Stimulated activated CD8-positive, alpha-beta memory T cell treated with anti-CD3 and anti-CD28 coated beads, Interleukin-7, amount 100 ng/mL, for 48 hours (primary cell): ENCODE results near the gene ALOX5.

Experiments used
- DNase-seq, 2 donors: peaks; one replicate each; pipeline ENCODE4 v3.0.0-alpha.2; 2020; ENCODE audit warnings: low read depth in 1 of 2; ENCODE audit errors: extremely low read depth in 1 of 2

ALOX5 gene

DNA sequence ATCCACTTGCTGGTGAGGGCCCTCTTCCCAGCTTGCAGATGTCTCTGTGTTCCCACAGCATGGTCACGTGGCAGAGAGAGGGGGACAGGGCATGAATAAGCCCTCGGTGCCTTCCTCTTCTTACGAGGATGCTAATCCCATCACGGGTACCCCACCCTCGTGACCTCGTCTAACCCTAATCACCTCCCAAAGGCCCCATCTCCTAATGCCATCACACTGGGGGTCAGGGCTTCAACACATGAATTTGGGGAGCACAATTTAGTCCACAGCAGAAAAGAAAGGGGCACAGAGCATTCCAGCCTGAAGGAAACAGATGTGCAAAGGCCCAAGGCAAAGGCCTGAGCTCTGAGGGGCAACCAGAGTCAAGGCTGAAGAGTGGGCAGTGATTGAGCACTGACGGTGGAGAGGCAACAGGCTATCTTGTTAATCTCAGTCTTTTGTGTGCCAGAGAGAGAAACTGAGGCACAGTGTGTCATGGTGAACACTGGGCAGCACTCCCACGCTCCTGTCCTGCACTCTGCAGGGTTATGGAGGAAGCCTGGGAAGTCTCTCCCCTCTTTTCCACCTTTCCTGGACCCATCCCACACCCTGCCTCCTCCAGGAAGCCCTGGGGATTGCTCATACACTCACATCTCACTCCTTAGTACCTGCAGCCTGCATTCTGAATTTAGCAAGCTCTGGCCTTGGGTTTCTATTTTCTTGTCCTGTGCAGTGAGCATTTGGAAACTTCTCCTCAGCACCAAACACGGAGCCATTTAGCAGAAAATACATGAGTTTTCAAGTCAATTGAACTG lies 49.0 kb downstream of the ALOX5 start:
- no peak for DNase-seq

DNA sequence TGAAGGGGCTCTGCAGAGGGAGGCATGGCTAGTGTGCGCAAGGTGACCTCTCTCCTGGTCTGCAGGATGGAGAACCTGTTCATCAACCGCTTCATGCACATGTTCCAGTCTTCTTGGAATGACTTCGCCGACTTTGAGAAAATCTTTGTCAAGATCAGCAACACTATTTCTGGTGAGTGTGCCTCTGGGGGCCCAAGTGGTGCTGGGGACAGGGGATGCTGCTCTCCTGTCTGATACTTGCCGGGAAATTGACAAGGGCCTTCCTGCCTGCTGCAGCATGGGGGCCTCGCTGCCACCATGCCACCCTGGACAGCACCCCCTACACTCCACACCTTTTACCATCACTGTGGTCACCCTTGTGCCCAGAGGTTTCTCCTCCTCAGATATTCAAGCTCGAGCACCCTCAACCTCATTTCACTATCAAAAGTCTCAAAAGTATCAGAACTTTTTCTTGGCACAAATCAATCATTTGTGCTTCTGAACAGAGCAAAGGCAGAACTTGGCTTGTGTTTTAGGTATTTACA lies 50.0 kb downstream of the ALOX5 start:
- no peak for DNase-seq

DNA sequence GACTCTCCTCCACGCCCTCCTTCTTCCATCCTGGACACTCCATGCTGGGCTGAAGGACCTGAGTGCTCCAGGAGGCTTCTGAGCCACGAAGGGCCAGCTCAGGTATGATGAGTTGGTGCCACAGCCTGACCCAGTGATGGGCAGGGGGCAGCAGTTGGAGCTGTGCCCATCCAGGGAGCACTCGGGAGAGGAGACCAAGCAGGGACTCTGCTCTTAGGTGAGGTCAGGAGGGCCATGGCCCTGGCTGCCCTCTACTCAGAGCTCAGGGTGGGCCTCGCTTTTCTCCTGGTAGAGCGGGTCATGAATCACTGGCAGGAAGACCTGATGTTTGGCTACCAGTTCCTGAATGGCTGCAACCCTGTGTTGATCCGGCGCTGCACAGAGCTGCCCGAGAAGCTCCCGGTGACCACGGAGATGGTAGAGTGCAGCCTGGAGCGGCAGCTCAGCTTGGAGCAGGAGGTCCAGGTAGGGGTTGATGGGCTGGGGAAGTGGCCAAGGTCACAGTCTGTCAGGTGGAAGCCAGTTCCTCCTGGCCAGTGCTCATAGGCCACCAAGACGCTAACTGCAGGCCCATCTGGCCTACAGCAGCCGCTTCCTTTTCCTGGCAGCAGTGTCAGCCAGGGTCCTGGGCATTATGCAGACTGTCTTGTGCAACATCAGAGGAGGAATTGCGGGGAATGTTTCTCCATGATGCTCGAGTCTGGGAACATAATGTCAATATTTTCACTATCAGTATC lies 50.8 kb downstream of the ALOX5 start:
- DNase-seq: no peak

DNA sequence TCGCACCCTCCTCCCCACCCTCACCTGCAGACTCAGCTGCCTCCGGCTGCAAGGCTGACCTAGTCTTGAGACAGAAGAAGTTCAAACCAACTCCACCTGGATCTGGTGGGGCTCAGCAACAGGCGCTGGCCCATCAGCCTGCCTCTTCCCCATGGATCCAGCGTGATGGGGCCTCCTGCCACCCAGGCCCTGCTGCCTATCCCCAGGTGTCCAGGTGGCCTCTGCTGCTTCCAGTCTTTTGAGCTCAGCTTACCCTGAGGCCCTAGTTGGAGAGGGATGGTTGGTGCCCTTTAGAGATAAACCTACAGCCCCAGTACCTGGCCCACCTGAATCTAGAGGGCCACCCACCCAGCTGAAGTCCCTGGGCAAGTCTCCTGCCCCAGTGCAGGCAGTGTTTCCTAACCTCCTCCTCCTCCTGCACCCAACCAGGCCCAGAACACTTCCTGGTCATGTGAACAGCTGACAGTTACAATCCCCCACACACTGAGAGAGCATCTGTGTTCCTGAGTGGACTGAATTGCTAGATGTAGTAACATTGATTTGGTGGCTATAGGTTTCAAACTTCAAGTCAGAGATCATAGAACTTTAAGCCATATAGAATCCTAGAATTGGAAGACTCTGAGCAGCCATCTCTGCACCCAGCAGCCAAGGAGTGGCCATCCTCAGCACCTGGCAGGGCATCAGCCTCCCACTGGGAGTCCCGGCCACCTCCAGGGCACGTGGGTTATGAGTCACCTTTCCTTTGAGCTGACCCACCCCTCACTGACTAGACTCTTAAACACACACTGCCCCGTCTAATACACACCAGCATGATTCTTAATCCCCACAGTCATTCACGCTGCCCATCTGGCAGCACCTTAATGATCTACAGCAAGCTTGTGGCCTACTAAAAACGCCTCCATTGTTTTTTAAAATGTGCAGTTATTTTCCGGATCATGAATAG lies 51.9 kb downstream of the ALOX5 start:
- DNase-seq: no peak

DNA sequence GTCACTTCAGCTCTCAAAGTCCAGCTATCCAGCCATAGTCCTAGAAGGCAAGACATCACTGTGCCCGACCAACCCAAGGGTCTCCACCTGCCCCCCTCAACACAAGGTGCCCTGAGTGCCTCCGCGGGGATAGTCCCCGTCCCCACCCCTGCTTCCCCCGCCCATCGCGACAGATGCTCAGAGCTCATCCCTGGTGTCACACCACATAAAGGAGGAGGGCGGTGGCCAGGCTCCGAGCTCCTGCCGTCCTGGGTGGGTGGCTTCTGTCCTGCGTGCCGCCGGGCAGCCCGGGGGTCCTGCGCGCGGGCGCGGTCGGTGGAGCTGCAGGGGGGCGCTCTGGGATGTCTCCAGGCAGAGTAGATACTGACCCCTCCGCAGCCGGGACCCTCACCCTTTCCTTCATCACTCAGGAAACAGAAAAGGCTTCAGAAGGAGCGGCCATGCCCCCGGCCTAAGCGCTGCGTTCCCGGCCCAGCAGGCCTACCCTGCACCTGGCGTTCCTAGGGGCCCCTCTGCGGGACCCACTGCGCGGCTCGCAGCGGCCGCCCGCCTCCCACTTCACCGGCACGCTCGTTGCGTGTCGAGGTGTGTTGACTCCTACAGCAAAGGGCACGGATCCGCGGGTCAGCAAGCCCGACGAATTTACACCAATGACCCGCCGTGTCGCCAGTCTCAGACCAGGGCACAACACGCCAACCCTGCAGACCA lies 53.4 kb downstream of the ALOX5 start:
- DNase-seq: no peak

DNA sequence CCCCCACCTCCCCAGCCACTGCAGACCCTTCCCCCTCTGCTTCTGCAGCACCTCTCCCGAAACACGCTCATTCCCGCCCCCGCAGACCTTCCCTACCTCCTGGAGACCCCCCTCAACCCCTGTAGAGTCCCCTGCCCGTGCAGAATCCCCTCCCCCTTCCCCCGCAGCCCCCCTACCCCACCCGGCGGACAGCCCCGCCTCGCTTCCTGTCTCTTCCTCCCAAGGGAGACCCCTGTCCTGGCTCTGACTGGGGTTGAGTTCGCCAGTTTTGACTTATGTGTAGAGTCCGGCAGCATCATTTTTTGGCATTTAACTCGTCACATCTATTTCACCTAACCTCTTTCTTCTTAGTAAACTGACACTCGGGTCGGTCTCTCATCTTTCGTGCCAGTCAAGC lies 54.0 kb downstream of the ALOX5 start:
- no peak for DNase-seq

DNA sequence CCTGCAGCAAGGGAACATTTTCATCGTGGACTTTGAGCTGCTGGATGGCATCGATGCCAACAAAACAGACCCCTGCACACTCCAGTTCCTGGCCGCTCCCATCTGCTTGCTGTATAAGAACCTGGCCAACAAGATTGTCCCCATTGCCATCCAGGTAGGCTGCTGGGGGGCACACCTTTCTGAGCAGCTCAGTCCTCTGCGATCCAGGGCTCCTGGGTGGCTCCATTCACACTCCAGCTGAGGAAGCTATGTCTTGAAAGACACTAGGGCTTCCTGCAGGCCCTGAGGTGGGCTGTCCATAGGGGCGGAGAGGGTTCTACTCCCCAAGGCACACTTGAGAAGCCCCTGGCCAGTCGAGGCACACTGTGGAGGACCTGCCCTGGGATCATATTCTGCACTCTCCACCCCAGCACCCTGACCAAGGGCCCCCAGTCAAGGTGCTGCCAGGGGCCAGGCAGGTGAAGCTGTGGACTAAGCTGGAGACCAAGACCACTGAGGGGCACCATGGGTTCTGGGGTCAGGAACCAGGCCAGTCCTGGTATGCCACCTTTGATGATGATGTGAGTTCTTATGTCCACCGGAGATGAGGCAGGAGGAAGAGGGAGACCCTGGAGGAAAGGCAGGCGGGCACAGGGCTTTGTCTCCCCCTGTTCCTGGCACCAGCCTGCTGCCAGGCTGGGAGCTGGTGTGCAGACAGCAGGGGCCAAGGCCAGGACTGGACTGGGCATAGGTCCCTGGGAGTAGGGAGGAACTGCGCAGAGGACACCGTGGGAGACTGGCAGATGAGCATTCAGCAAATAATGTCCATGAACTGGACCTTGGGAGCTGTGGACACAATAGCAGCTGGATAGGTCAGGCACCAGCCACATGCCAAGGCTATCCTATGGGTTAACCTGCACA lies 54.8 kb downstream of the ALOX5 start:
- DNase-seq: no peak

DNA sequence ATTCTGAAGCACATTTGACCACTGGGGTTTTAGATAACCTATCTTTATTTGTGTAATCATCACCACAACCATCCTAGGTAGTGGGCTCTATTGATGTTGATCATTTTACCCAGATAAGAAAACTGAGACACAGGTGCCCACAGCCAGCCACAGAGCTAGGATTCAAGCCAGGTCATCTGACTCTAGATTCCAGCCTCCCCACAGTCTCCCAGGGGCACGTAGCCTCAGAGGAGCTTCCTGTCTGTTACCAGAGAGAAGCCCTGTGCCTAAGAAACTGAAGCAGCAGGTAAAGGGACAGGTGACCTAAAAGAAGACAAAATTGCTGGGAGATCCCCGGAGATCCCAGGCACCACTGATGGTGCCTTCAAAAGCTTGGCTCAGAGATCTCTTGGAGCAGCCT lies 55.8 kb downstream of the ALOX5 start:
- no peak for DNase-seq

DNA sequence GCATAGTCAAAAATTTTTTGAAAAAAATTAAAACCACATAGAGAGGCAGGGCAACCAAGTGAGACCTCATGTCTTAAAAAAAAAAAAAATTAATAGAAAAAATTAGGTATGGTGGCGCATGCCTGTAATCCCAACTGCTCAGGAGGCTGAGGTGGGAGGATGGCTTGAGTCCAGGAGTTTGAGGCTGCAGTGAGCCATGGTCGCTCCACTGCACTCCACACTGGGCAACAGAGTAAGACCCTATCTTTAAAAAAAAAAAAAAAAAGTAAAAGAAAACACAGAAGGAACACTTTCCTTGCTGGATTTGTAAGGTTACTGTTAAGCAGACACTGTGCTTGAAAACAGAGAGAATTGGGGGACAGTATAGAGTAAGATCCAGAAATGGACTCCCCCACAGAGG lies 58.1 kb downstream of the ALOX5 start:
- DNase-seq: no peak

DNA sequence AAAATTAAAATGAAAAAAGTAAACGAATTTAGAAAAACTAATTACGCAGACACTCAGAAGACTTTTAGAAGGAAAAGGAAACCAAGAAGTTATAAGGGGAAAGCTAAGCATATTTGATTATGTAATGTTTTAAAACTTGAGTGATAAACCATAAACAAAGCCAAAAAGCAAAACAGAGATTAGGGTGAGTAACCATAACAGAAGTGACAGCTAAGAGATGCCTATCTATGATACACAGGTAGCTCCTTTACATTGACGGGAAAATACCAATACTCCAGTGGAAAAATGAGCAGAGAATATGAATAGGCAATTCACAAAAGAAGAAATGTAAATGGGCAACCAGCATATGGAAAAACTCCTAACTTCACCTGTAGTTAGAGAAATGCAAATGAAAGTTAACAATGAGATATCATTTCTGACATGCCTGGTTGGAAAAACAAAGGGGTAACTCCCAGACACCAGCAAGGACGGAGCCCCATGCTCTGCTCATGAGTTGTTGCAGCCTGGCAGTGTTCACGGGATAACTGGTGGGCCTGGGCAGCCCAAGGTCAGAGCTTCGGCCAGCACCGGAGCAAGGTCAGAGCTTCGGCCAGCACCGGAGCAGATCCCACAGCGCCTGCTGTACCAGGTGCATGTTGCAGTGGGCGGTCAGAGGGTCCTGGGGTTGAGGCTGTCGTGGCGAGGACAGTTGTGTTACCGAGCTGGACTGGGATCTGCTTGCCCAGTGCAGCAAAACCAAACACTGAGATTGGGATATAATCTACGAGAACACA lies 58.9 kb downstream of the ALOX5 start:
- DNase-seq: no peak

DNA sequence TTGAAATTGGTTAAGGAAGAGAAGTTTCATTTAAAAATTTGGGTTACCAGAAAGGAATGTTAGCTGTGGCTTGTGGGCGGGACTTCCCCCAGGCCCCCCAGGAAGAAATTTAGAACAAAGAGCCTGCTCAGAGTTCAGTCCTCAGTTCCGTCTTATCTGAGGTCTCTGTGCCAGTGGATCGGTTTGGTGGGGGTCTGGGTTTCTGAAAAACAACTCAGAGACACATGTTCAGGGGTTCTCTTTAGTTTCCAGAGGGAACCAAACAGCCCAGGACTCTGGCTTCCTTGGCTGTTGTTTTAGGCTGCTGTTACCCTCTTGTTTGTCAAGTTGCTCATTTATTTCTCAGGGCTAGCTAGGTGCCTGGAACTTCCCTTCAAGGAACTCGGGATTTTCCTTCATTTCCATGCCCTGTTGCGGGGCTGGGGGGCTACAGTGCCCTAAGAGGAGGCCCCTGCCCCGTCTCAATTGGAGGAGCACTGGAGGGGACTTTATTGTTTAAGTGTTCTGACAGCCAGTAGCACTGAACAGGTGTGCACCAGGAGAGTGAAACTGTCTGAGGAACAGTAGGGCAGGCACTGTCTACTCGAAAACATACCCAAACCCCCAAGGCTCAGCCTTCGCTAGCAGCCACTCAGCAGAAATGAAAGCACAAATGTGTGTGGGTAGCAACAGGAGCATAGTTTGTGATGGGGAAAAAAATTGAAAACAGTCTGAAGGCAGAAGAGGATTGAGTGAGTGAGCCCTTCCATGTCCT lies 59.9 kb downstream of the ALOX5 start:
- DNase-seq: no peak

DNA sequence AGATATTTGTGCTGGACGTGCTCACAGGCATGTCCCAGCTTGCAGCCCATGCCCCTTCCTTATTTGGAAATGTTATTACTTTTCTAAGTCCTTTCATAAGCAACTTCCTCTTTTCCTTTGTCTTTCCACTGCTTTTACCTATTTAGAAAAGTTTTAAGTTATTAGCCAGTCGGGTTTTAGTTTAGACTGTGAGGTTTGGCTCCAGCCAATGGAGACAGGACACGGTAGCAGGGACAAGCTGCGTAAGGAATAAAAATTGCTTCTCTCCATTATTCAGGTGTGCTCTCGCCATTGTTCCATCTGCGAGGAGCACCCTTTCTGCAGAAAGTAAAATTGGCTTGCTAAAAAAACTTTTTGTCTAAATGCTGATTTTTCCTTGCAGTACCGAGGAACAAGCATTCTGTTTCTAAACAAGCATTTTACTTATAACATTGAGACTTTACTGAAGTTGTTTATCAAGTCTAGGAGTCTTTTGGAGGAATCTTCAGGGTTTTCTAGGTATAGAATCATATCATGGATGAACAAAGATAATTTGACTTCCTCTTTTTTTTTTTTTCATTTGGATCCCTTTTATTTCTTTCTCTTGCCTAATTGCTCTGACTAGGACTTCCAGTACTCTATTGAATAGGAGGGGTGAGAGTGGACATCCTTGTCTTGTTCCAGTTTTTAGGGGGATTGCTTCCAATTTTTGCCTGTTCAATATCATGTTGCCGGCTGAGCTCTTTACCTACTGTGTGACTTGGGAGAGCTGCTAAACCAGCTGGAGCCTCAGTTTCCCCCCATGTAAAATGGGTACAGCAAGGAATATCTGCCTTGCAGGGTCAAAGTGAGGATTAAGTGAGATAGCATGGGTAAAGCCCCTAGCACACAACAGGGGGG lies 63.8 kb downstream of the ALOX5 start:
- DNase-seq: no peak

DNA sequence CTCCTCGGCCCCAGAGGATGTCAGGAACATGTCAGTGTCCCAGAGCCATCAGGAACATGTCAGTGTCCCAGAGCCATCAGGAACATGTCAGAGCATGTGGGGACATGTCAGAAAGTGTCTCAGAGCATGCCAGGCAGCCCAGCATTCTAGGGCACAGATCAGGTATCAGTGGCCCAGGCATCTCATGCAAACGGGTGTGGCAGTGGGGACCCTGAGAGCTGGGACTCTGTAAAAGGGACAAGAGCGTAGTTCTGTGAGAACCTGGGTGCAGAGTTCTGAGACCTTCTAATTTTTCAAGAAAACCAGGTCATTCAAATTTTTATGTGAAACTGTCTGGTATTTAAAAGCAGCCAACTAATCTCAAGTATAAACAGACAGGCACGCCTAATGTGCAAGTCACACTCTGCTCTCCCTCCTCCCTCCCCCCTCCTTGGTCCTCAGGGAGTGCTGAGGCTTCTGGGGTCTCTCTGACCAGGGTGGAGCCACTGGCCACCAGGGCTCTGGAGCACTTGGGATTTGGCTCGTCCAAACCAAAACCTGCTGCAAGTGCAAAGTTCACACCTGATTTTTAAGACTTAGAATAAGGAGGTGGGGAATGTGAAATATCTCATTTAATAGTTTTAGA lies 64.6 kb downstream of the ALOX5 start:
- no peak for DNase-seq

DNA sequence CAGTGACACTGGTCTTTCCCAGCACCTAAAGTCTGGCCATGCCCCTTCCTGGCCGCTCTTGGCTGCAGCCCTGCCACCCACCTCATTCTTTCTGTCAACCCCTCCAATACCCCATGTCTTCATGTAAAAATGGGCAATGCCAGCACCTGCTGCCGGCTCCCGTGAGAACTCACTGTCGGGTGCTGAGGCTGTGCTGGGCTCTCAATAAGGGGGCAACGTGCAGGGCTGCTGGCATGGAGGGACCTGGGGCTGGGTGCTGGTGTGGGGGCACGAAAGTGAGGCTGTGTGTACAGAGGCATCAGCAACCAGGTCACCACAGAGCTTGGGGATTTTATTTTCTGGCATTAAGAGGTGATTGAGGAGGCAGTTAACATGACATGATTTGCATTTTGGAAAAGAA lies 65.3 kb downstream of the ALOX5 start:
- DNase-seq: no peak

DNA sequence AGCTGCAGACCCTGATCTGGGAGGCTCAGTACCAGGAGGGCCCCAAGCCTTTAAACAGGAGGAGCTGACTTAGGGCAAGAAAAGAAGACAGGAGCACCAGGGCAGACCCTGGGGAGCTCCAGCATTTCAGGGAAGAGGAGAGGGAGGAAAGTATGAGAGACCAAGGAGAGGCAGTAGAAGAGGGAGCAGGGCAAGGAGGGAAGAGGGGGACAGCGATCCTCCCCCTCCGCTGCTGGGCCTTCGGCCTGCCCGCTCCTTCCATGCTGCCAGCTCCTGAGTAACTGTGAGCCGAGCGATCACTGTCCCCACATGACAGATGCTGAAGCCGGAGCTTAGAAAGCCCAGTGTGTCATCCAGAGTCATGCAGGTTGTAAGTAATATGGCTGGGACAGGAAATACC lies 65.9 kb downstream of the ALOX5 start:
- no peak for DNase-seq

DNA sequence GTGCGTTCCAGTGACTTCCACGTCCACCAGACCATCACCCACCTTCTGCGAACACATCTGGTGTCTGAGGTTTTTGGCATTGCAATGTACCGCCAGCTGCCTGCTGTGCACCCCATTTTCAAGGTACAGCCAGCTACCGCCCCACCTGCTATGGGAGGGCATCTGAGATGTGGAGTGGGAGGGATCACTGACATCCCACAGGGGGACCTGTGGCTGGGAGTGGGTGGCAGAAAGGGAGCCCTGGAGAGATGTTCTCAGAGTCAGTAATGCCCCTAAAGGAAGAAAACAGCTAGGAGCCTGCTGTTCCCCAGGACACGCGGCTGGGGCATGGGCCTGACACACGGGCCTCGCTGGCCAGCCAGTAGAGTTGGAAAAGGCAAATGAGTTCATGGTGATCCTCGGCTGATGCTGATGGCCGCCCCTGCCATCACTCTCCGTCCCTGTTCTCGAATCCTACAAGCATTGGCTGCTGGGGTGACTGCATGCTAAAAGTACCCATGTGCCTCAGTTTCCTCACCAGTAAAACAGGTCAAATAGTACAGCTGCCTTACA lies 66.6 kb downstream of the ALOX5 start:
- DNase-seq: no peak
